OCI-LY7 (cell line): ENCODE results near the gene SLC9B1.
"Not testable (repeated sequence)": the region's sequence is repeated elsewhere in the genome, so short reads cannot be mapped to it uniquely, and the experiment has no call there.

ENCODE experiments used
- CTCF ChIP-seq: fragments of 200-600 bp; sonication (generic); conservative IDR thresholded peaks from 2 replicates; pipeline ENCODE4 v1.5.1; 2014; ENCODE audit warnings: mild to moderate bottlenecking, antibody characterized with exemption, low read length, moderate library complexity, mixed read lengths
- EZH2phosphoT487 ChIP-seq: fragments of 200-600 bp; sonication (generic); IDR thresholded peaks from 2 replicates; pipeline ENCODE4 v1.6.1; 2018; ENCODE audit warnings: low read depth, borderline replicate concordance, mild to moderate bottlenecking, mixed run types, antibody characterized with exemption, low read length, moderate library complexity, mixed read lengths

GRCh38 chr4:102993985-102994384 lies 25.5 kb downstream of the SLC9B1 start:
- not testable (repeated sequence) for TF ChIP-seq CTCF, EZH2phosphoT487
